ENCODE results near the gene AGPAT2. TPM values are rescaled to one million over a fixed set of nuclear protein-coding genes. Genes with fewer than 3 reads are reported as not detected.

AGPAT2 gene
- total RNA-seq, 1 donor from 2014 or later = 41.9 TPM

- no peak for TF ChIP-seq CTCF (IDR thresholded peaks at IDR 0.05; ENCODE audit: insufficient read depth, low read length, severe bottlenecking)
- Histone ChIP-seq H3K36me3 (ENCODE audit: control insufficient read depth, insufficient read depth, low read length) (peaks cover 2% of the 10 kb centered on the region), H3K27me3 (ENCODE audit: control insufficient read depth, insufficient read depth, low read length) (no peaks in the 10 kb centered on the region), H3K4me3 (ENCODE audit: low read depth, low read length) (no peak overlapping the region)
- DNase-seq (ENCODE audit: low read depth) (no peak), FAIRE-seq (no peak)
Measured at GRCh38 chr9:136671254-136671614, 16.0 kb downstream of the AGPAT2 start.

- TF ChIP-seq CTCF (IDR thresholded peaks at IDR 0.05; ENCODE audit: insufficient read depth, low read length, severe bottlenecking) = no peak
- FAIRE-seq (no peak), DNase-seq (ENCODE audit: low read depth) (no peak)
- H3K36me3 ChIP-seq (ENCODE audit: control insufficient read depth, insufficient read depth, low read length) = peaks cover 2% of the 10 kb centered on the region
- H3K4me3 ChIP-seq (ENCODE audit: low read depth, low read length) = no peak overlapping the region
- H3K27me3 ChIP-seq (ENCODE audit: control insufficient read depth, insufficient read depth, low read length) = no peaks in the 10 kb centered on the region
Measured at GRCh38 chr9:136670576-136671253, 16.5 kb downstream of the AGPAT2 start.

- Histone ChIP-seq H3K36me3 (ENCODE audit: control insufficient read depth, insufficient read depth, low read length) (peaks cover 2% of the 10 kb centered on the region), H3K4me3 (ENCODE audit: low read depth, low read length) (no peak overlapping the region), H3K27me3 (ENCODE audit: control insufficient read depth, insufficient read depth, low read length) (no peaks in the 10 kb centered on the region)
- TF ChIP-seq CTCF (IDR thresholded peaks at IDR 0.05; ENCODE audit: insufficient read depth, low read length, severe bottlenecking) = no peak
- DNase-seq (ENCODE audit: low read depth) (no peak), FAIRE-seq (no peak)
Measured at GRCh38 chr9:136669791-136670464, 17.3 kb downstream of the AGPAT2 start.

- no peak for TF ChIP-seq CTCF (IDR thresholded peaks at IDR 0.05; ENCODE audit: insufficient read depth, low read length, severe bottlenecking)
- FAIRE-seq (no peak), DNase-seq (ENCODE audit: low read depth) (peak; percentile 12)
- H3K36me3 ChIP-seq (ENCODE audit: control insufficient read depth, insufficient read depth, low read length) = peaks cover 1% of the 10 kb centered on the region
- H3K4me3 ChIP-seq (ENCODE audit: low read depth, low read length) = no peak overlapping the region
- H3K27me3 ChIP-seq (ENCODE audit: control insufficient read depth, insufficient read depth, low read length) = no peaks in the 10 kb centered on the region
Measured at GRCh38 chr9:136668983-136669790, 18.1 kb downstream of the AGPAT2 start.

- no peak for TF ChIP-seq CTCF (IDR thresholded peaks at IDR 0.05; ENCODE audit: insufficient read depth, low read length, severe bottlenecking)
Measured at GRCh38 chr9:136667940-136668760, 19.1 kb downstream of the AGPAT2 start.

More at GRCh38 chr9:136667940-136668760, 19.1 kb downstream of the AGPAT2 start:
- no peaks in the 10 kb centered on the region for H3K27me3 ChIP-seq (ENCODE audit: control insufficient read depth, insufficient read depth, low read length)
- FAIRE-seq = no peak
- no peak for DNase-seq (ENCODE audit: low read depth)
- no peaks in the 10 kb centered on the region for H3K36me3 ChIP-seq (ENCODE audit: control insufficient read depth, insufficient read depth, low read length)
- H3K4me3 ChIP-seq (ENCODE audit: low read depth, low read length) = no peak overlapping the region
